ENCODE measurements around the gene TVP23A. TPM values are rescaled to one million over a fixed set of nuclear protein-coding genes. Genes with fewer than 3 reads are reported as not detected.

TVP23A gene
- total RNA-seq, result under 0.01 TPM in 1 of 2 replicates, not detected in the other

DNA sequence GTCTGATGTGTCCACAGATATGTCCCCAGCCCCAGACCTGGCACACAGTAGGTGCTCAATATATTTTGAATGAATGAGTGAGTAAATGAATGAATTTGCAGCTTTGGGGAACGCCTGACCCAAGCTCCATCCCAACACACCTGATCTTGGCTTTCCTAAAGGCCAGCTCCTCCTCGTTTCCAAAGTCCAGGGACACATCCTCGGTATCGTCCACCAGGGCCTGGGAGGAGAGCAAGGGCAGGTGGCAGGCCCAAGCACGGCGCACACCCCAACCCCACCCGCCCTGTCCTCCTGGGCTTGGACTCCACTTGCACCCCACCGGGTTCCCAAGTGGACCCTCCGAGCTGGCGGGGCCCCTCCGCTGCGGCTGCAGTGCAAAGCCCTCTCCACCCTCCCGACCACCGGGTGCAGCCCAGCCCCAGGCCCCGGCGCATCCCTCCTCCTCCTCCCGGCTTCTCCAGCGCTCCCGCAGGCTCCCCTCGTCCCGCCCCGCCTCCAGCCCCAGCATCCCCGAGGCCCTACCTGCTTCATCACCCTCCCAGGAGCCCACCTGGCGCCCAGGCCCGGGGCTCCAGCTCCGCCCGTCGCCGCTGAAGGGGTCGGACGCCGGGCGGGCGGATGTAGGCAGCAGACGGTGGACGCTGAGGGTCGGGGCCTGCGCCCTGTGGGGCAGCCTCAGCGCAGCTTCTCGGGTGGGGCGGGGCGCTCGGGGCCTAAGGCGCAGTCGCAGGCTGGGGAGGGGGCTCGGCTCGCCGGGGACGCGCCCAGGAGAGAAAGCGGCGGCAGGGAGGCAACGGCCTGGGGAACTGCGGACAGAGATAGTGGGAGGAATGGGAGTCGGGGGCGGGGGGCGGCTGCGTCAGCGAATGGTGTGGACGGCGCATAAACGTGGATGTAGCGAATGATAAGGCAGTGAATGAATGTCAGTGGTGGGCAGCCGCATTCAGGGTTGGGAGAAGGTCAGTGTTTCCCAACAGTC lies at the start of gene TVP23A:
Gene TVP23A, minus strand, starts transcription at position 832 of the 979 bp plus-strand sequence. Its CDS starts 301 bp downstream, at position 531.

DNA sequence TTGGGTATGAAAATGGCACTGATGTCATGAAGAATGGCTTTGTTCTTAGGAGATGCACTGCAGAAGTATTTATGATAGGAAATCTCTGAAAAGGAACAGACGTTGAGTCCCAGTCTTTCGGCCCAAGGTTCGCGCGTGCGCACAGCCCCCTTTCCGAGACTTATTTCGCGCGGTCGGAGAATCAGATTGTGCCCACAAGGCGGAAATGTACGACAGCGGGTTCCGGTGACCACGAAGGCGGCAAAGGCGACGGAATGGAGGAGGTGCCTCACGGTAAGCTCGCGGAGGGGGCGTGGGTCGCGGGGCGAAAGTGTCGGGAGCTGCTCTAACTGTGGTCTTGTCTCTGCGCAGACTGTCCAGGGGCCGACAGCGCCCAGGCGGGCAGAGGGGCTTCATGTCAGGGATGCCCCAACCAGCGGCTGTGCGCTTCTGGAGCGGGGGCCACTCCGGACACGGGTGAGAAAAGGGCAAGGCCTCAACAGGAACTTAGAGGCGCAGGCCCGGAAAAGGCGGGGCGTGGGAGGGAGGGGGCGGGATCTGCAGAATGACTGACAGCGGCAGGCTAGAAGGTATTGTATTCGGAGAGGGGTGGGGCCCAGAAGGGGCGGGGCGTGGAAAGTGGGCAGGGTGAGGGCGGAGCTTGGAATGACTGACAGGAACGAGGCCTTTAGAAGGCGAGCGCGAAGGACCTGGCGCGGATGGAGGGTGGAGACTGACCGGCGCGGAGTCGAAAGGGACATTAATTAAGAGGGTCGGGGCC lies 74.8 kb downstream of the TVP23A start, which contains the start of gene NUBP1:
Gene NUBP1, plus strand, starts transcription at position 233 of the 760 bp plus-strand sequence. Its CDS starts 22 bp downstream, at position 255.

Small RNAs within 50 kb of the gene (small RNA-seq; reads per million reads assigned to genes)
- not detected for gene MTND4LP24
- gene MTND6P33, result not detected

Other genes starting within 250 kb of the TVP23A start
- 27.1 and 47.7 TPM in 2 replicates for gene EMP2, start 238.2 kb downstream of the TVP23A start, total RNA-seq
- not detected in 2 replicates for gene TEKT5, start 123.9 kb downstream of the TVP23A start, total RNA-seq
- gene NUBP1, start 75.0 kb downstream of the TVP23A start, total RNA-seq, result 15.4 and 17.6 TPM in 2 replicates
- gene CIITA, start 58.4 kb upstream of the TVP23A start, total RNA-seq, result 4.9 and 6.8 TPM in 2 replicates
- 43.0 and 45.1 TPM in 2 replicates for gene DEXI, start 123.7 kb upstream of the TVP23A start, total RNA-seq
- gene CLEC16A, start 125.8 kb upstream of the TVP23A start, total RNA-seq, result 26.7 and 27.4 TPM in 2 replicates

All from hair follicle dermal papilla cell (primary cell).